Transverse colon (tissue), 3 donors: ENCODE data around the gene ABT1.

Source experiments
- CTCF ChIP-seq, 5 experiments: fragments of 200-600 bp in 3 of 5; fragments of 450-650 bp in 2 of 5; sonication (generic) in 3 of 5; IDR thresholded peaks; 1 replicate in 2 of 5; 2 replicates in 3 of 5; pipeline ENCODE4 v1.5.1; 2016 to 2017; ENCODE audit warnings: antibody characterized with exemption in 5 of 5, inconsistent platforms in 3 of 5, mild to moderate bottlenecking in 2 of 5, moderate library complexity in 1 of 5
- EP300 ChIP-seq: sonication (generic); formaldehyde crosslinking; IDR thresholded peaks from one replicate; pipeline ENCODE4 v1.6.1; 2017; ENCODE audit warnings: antibody characterized with exemption, low read depth
- POLR2A ChIP-seq: fragments of 450-650 bp; IDR thresholded peaks from one replicate; pipeline ENCODE4 v1.6.1; 2016; ENCODE audit warnings: antibody characterized with exemption, mild to moderate bottlenecking, moderate library complexity

GRCh38 chr6:26581164-26581915 lies 15.4 kb upstream of the ABT1 start:
- TF ChIP-seq POLR2A: no peak
- TF ChIP-seq CTCF (IDR thresholded peaks at IDR 0.05): no peak
- no peak for TF ChIP-seq EP300
